ENCODE measurements around the gene CEP350.

- TF ChIP-seq CTCF (IDR thresholded peaks at IDR 0.05): no peak
- no peak for TF ChIP-seq YY1 (IDR thresholded peaks at IDR 0.05; ENCODE audit: low read depth)
- TF ChIP-seq EP300 (IDR thresholded peaks at IDR 0.05; ENCODE audit: borderline replicate concordance in 1 of 2, low read depth in 1 of 2, low read length in 1 of 2): no peak
- TF ChIP-seq POLR2AphosphoS5 (IDR thresholded peaks at IDR 0.05; ENCODE audit: low read depth, low read length): no peak
- TF ChIP-seq USF1 (IDR thresholded peaks at IDR 0.05; ENCODE audit: borderline replicate concordance, low read depth): no peak
- TF ChIP-seq SMC3 (IDR thresholded peaks at IDR 0.05; ENCODE audit: low read depth, low read length): no peak
- TF ChIP-seq TAF1 (IDR thresholded peaks at IDR 0.05; ENCODE audit: borderline replicate concordance, low read depth, low read length): no peak
Measured at GRCh38 chr1:180143359-180143758, 188.7 kb downstream of the CEP350 start.

Data from SK-N-SH (cell line).